Uterus (tissue), 4 donors: ENCODE results near the gene MRNIP. TPM values are rescaled to one million over a fixed set of nuclear protein-coding genes. Genes with fewer than 3 reads are reported as not detected.

Source experiments
- DNase-seq, 2 donors: peaks; one replicate each; pipeline ENCODE4 v3.0.0-alpha.2; 2019 to 2020
- H3K27ac ChIP-seq, 2 donors: fragments of 200-600 bp; sonication (generic); 1 replicate in 1 of 2; 2 replicates in 1 of 2; pipeline ENCODE4 v1.5.1; 2016 to 2018
- H3K27me3 ChIP-seq, 2 donors: fragments of 200-600 bp; sonication (generic); one replicate each; pipeline ENCODE4 v1.5.1; 2018 to 2019; ENCODE audit warnings: control low read depth in 1 of 2
- H3K36me3 ChIP-seq, 2 donors: fragments of 200-600 bp; sonication (generic); one replicate each; pipeline ENCODE4 v1.5.1; 2019; ENCODE audit warnings: control low read depth in 1 of 2
- H3K4me1 ChIP-seq, 2 donors: fragments of 200-600 bp; sonication (generic); one replicate each; pipeline ENCODE4 v1.5.1; 2018 to 2019; ENCODE audit warnings: control low read depth in 1 of 2
- H3K4me3 ChIP-seq, 2 donors: fragments of 200-600 bp; sonication (generic); 1 replicate in 1 of 2; 2 replicates in 1 of 2; pipeline ENCODE4 v1.5.1; 2018 to 2019; ENCODE audit warnings: mild to moderate bottlenecking in 1 of 2
- H3K9me3 ChIP-seq, 2 donors: fragments of 200-600 bp; sonication (generic); one replicate each; pipeline ENCODE4 v1.5.1; 2019; ENCODE audit warnings: control low read depth in 1 of 2
- CTCF ChIP-seq, 4 experiments: fragments of 200-600 bp in 2 of 4; fragments of 450-650 bp in 2 of 4; sonication (generic) in 2 of 4; IDR thresholded peaks; one replicate each; pipeline ENCODE4 v1.5.1; 2016 to 2019; ENCODE audit warnings: antibody characterized with exemption in 4 of 4, mild to moderate bottlenecking in 2 of 4, moderate library complexity in 1 of 4
- POLR2A ChIP-seq, 2 donors: fragments of 450-650 bp; IDR thresholded peaks; one replicate each; pipeline ENCODE4 v1.6.1; 2016; ENCODE audit warnings: antibody characterized with exemption in 2 of 2, mild to moderate bottlenecking in 1 of 2, moderate library complexity in 1 of 2
- intact Hi-C: fragments of 100-400 bp; cut with DNase I; formaldehyde crosslinking; loops from one replicate; pipeline ENCODE4 v1.15.1; 2023; ENCODE audit warnings: low total_unique reads
- total RNA-seq, 4 donors: library from RNA; depleted of rRNA in 3 of 4; stranded (reverse); fragments of >200 nt in 3 of 4; gene quantifications; one replicate each; pipeline versions ENCODE4 v1.1.0 to v1.2.4, GENCODE V29; 2014 to 2023
- donor health status: DM: yes; HTN: yes; CAD: no.

The MRNIP gene, protein sequence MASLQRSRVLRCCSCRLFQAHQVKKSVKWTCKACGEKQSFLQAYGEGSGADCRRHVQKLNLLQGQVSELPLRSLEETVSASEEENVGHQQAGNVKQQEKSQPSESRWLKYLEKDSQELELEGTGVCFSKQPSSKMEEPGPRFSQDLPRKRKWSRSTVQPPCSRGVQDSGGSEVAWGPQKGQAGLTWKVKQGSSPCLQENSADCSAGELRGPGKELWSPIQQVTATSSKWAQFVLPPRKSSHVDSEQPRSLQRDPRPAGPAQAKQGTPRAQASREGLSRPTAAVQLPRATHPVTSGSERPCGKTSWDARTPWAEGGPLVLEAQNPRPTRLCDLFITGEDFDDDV
- total RNA-seq = 100 to 1,000 TPM in 1 of 4 donors, 10 to 100 TPM in 3; 16.8 to 138 (median 61.6) TPM

DNA sequence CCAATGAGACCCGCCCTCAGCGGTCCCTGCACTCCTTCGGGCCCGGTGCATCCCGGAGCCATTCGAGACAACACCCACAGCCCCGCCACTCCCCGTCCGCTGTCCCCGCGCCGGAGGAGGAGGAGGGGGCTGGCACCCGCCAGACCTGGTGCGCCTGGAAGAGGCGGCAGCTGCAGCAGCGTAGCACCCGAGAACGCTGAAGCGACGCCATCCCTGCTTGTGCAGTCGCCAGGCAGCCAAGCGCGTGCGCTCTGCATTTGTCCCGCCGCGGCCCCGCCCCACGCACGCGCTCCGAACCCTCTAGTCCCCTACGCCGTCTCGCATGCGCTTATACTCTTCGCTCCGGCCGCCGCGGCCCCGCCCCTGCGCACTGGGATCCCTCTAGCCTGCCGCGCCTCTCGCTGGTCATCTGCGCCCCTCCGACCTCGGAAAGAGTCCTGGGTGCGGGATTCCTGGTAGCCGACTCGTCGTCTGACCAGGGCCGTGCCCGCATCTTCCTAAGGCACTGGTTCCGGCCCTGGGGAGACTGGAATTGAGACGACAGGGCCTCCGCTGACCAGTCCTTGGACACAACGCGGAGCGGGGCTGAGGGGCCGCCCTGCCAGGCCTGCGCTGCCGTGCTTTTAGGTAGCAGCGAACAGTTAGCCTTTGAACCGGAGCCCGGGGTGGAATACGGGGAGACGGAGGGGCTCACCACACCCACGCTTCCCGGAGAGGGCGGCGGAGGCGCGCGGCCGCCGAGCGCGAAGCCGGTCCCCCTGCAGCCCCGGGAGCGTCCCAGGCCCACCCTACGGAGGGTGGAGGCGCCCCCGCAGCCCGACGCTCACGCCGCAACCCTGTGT lies at the start of gene MRNIP:
Gene MRNIP (minus strand): TSS at position 232 of the 842 bp plus-strand sequence. CDS start 21 bp downstream, at position 211.
- no peaks in the 10 kb centered on the region for H3K4me1 ChIP-seq
- H3K36me3 ChIP-seq = no peaks in the 10 kb centered on the region
- peak within 1 kb of the TSS; percentile 80 to 91 for H3K4me3 ChIP-seq
- TF ChIP-seq POLR2A (IDR thresholded peaks at IDR 0.05) = peak; percentile 82 to 86
- peak in 3 of 4 experiments; percentile 25 to 55 (median 38) for TF ChIP-seq CTCF (IDR thresholded peaks at IDR 0.05)
- H3K9me3 ChIP-seq = no peaks in the 10 kb centered on the region
- peak; percentile 96 for DNase-seq
- intact Hi-C loops = no loop called here
- peak within 1 kb of the TSS; percentile 87 to 90 for H3K27ac ChIP-seq
- H3K27me3 ChIP-seq = no peaks in the 10 kb centered on the region

GRCh38 chr5:179907556-179908324 lies 49.1 kb upstream of the MRNIP start, which contains the start of gene TBC1D9B:
Gene TBC1D9B (minus strand): TSS chr5:179907897. CDS start chr5:179907821, 76 bp downstream.
- peak; percentile 65 to 77 for DNase-seq
- Histone ChIP-seq H3K4me3 (peak within 1 kb of the TSS; percentile 46 to 61), H3K4me1 (peaks cover 0 to 8% of the 10 kb centered on the region in 2 donors), H3K27ac (peak within 1 kb of the TSS; percentile 77 to 82), H3K36me3 (no peaks in the 10 kb centered on the region), H3K27me3 (no peaks in the 10 kb centered on the region), H3K9me3 (no peaks in the 10 kb centered on the region)
- TF ChIP-seq CTCF (IDR thresholded peaks at IDR 0.05) (peak in 3 of 4 experiments; percentile 52 to 86 (median 71)), POLR2A (IDR thresholded peaks at IDR 0.05) (no peak)
- intact Hi-C loops = no loop called here

DNA sequence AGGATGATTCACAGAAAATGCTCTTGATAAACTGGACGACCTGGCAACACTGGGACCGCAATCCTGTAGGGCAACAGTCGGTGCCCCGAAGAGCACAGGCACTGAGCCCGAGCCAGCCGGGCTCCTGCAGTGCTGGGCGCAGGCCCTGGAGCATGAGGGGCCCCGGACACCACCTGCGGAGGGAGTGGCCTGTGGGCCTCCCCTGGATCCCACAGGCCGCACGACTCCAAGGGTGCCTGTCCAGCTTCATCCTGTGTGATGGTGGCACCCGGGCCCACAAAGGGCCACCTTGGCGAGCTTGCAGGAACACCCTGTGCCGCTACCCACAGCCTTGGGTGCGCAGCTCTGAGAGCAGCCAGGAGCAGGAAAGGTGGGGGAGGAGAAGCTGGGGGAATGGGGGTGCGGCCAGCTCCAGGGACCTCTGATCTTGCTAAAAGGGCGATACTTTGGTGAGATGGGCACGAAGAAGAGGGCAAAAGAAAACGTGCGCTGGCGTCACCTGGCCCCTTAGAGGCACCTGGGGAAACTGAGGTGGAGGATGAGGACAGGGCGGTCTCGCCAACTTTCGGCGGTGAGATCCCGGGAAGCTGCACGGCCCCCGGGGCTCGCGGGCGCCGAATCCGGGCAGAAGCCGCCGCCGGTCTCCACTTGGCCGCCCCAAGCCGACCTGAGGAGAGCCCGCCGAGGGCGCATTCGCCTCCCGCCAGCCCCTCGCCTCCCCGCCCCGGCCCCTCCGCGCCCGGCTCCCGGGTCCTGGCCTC lies 48.4 kb upstream of the MRNIP start:
- no peak for TF ChIP-seq POLR2A (IDR thresholded peaks at IDR 0.05)
- no peak for TF ChIP-seq CTCF (IDR thresholded peaks at IDR 0.05)
- intact Hi-C loops = no loop called here

DNA sequence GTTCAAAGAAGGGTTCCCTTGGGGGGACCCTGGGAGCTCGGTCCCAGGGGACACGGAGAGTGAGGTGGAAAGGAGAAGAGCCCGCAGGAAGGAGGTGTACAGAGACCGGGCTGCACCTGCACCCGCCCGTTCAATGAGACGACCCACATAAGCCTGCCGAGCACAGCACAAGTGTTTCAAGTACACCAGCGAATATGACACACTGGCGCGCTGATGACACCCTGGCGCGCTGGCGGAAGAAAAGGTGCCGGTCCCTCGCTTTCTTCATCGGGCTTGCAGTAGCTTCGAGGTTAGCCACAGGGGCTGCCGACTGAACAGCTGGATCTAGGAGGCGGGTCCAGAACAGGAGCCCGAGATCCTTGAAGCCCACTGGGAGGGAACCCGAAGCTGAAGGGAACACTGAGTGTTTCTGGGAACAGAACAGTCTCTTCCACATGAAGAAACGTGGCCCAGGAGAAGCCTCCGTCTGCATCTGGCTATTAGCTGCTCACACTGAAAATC lies 47.7 kb upstream of the MRNIP start:
- H3K27ac ChIP-seq = peak overlapping the region; percentile 76 to 82
- TF ChIP-seq CTCF (IDR thresholded peaks at IDR 0.05) (no peak), POLR2A (IDR thresholded peaks at IDR 0.05) (no peak)
- intact Hi-C loops = no loop called here

More for the DNA sequence above, 48.4 kb upstream of the MRNIP start:
- H3K9me3 ChIP-seq = no peaks in the 10 kb centered on the region
- peaks cover 0 to 8% of the 10 kb centered on the region in 2 donors for H3K4me1 ChIP-seq
- no peaks in the 10 kb centered on the region for H3K27me3 ChIP-seq
- H3K27ac ChIP-seq = peak overlapping the region; percentile 76 to 82
- H3K36me3 ChIP-seq = no peaks in the 10 kb centered on the region
- peak overlapping the region; percentile 42 to 61 for H3K4me3 ChIP-seq
- peak in 1 of 2 donors; percentile 33 for DNase-seq

More for the DNA sequence above, 47.7 kb upstream of the MRNIP start:
- H3K36me3 ChIP-seq = no peaks in the 10 kb centered on the region
- H3K4me1 ChIP-seq = peaks cover 0 to 8% of the 10 kb centered on the region in 2 donors
- DNase-seq = no peak
- H3K27me3 ChIP-seq = no peaks in the 10 kb centered on the region
- H3K9me3 ChIP-seq = no peaks in the 10 kb centered on the region
- H3K4me3 ChIP-seq = peak overlapping the region; percentile 42 to 61
